Measurements from ENCODE around the gene DENND2C. TPM values are rescaled to one million over a fixed set of nuclear protein-coding genes. Genes with fewer than 3 reads are reported as not detected.
"Not testable (repeated sequence)": the region's sequence is repeated elsewhere in the genome, so short reads cannot be mapped to it uniquely, and the experiment has no call there.

DENND2C gene
- total RNA-seq, 1 donor from 2014 or later, result 7.7 TPM

DNA sequence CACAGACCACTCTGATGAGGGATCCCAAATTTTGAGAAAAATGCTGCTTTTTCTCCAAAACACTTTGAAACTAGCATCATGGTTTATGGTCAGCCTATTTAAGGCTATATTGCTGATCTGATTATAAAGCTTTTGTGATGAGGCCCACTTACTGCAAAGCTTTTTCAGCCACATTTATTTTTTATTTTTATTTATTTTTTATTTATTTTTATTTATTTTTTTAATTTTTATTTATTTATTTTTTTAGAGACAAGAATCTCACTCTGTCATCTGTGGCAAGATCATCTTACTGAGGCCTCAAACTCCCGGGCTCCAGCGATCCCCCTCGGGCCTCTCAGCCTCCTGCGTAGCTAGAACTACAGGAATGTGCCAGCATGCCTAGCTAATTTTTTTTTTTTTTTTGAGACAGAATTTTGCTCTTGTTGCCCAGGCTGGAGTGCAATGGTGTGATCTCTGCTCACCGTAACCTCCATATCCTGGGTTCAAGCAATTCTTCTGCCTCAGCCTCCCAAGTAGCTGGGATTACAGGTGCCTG lies 83.3 kb downstream of the DENND2C start:
- Mint-ChIP-seq H3K4me3 (ENCODE audit: unreplicated experiment) (no peak overlapping the region), H3K9me3 (ENCODE audit: unreplicated experiment) (no peaks in the 10 kb centered on the region)

DNA sequence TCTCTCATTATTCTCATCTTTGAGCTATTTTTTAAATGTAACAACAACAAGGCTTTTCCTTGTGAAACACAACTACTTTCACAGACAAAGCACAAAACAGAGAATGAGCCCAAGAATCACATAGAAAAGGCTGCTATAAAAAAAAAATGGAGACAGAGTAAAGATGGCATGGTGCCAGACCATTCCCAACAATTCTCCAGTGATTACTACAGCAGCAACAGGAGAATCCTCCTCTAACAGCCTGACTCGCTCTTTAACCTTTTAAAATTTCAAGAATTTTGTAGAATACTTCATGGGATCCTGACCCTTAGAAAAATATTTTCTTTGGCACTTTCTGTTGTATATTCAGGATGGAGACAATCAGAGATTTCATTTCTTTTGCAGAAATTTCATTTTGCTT lies 84.6 kb downstream of the DENND2C start:
- Mint-ChIP-seq H3K27ac (ENCODE audit: unreplicated experiment) (no peak overlapping the region), H3K4me1 (ENCODE audit: unreplicated experiment) (peaks cover 22% of the 10 kb centered on the region), H3K27me3 (ENCODE audit: unreplicated experiment) (peaks cover 4% of the 10 kb centered on the region), H3K4me3 (ENCODE audit: unreplicated experiment) (no peak overlapping the region), H3K36me3 (ENCODE audit: low read depth, unreplicated experiment) (peaks cover 5% of the 10 kb centered on the region), H3K9me3 (ENCODE audit: unreplicated experiment) (no peaks in the 10 kb centered on the region)
- no peak for DNase-seq (ENCODE audit: low spot score)
- no peak for TF ChIP-seq CTCF (IDR thresholded peaks at IDR 0.05; ENCODE audit: unreplicated experiment)

More for the DNA sequence above, 83.3 kb downstream of the DENND2C start:
- TF ChIP-seq CTCF (IDR thresholded peaks at IDR 0.05; ENCODE audit: unreplicated experiment), result no peak
- H3K4me1 Mint-ChIP-seq (ENCODE audit: unreplicated experiment), result peaks cover 17% of the 10 kb centered on the region
- peaks cover 3% of the 10 kb centered on the region for H3K27me3 Mint-ChIP-seq (ENCODE audit: unreplicated experiment)
- H3K36me3 Mint-ChIP-seq (ENCODE audit: low read depth, unreplicated experiment), result peaks cover 5% of the 10 kb centered on the region
- no peak for DNase-seq (ENCODE audit: low spot score)
- H3K27ac Mint-ChIP-seq (ENCODE audit: unreplicated experiment), result no peak overlapping the region

DNA sequence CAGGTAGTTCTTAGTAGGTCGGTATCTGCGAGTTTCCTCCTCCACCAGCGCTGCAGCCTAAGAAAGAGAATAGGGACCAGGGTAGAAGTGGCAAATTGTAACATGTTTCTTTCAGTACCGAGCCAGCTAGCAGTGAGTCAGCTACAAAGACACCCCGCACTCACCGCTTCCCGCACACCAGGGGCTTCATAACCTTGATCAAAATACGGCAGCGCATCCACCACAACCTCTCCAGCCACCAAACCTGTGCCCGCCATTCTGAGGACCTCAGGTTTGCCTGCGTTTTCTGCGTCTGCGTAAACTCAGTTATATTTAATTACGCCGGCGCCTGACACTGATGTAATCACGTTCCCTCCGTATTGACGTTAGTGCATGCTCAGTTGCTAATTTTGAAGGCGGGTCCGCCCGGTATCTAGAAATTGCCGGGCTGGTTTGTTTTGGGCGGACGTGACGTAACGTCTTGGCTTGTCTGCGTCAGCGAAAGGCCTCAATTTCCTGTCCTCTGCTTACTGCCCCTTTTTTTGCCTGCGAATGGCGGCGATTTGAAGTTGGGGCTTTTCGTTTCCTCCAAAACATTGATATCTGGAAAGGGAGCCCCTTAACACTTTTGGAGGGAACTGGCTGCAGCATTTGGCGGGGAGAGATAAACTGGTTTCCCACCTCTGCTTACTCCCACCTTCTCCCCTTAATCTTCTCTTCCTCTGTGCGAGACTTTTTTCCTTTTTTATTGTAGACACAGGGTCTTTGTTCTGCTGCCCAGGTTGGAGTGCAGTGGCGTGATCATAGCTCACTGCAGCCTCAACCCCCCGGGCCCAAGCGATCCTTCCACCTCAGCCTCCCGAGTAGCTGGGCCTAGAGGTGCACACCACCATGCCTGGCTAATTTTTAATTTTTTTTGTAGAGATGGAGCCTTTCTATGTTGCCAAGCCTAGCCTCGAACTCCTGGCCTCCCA lies 88.2 kb downstream of the DENND2C start, which contains the start of gene BCAS2:
Gene BCAS2, minus strand, starts transcription at position 281 of the 953 bp plus-strand sequence. Its CDS starts 24 bp downstream, at position 257.
- DNase-seq (ENCODE audit: low spot score), result peak; percentile 86
- H3K4me3 Mint-ChIP-seq (ENCODE audit: unreplicated experiment), result peak within 1 kb of the TSS; percentile 98
- H3K36me3 Mint-ChIP-seq (ENCODE audit: low read depth, unreplicated experiment), result peaks cover 10% of the 10 kb centered on the region
- H3K27me3 Mint-ChIP-seq (ENCODE audit: unreplicated experiment), result peaks cover 4% of the 10 kb centered on the region
- TF ChIP-seq CTCF (IDR thresholded peaks at IDR 0.05; ENCODE audit: unreplicated experiment), result no peak
- H3K4me1 Mint-ChIP-seq (ENCODE audit: unreplicated experiment), result peaks cover 17% of the 10 kb centered on the region
- H3K9me3 Mint-ChIP-seq (ENCODE audit: unreplicated experiment), result no peaks in the 10 kb centered on the region
- H3K27ac Mint-ChIP-seq (ENCODE audit: unreplicated experiment), result peak within 1 kb of the TSS; percentile 98

DNA sequence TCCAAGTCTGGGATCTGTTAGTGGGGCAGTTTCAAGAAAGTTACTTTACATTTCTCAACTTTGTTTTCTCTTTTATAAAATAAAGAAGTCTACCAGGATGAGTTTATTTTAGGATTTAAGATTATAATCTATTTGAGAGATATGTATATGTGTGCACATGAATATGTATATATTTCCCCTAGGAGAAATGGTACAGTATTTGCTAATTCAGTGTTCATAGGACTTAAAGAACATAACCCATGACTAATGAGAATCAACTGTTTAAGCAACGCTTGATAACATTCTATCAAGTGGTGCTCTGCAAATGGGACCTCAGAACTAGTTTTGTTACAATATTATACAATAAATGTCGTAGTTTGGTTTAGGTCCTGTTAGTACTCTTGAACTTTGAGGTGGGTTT lies 95.5 kb downstream of the DENND2C start:
- Mint-ChIP-seq H3K4me1 (ENCODE audit: unreplicated experiment) (no peaks in the 10 kb centered on the region), H3K27ac (ENCODE audit: unreplicated experiment) (no peak overlapping the region), H3K27me3 (ENCODE audit: unreplicated experiment) (no peaks in the 10 kb centered on the region), H3K4me3 (ENCODE audit: unreplicated experiment) (no peak overlapping the region), H3K36me3 (ENCODE audit: low read depth, unreplicated experiment) (peaks cover 15% of the 10 kb centered on the region), H3K9me3 (ENCODE audit: unreplicated experiment) (no peaks in the 10 kb centered on the region)
- DNase-seq (ENCODE audit: low spot score), result no peak
- TF ChIP-seq CTCF (IDR thresholded peaks at IDR 0.05; ENCODE audit: unreplicated experiment), result no peak

GRCh38 chr1:114564141-114564540 lies 105.7 kb downstream of the DENND2C start:
- Mint-ChIP-seq H3K4me1 (ENCODE audit: unreplicated experiment) (no peaks in the 10 kb centered on the region), H3K36me3 (ENCODE audit: low read depth, unreplicated experiment) (peaks cover 26% of the 10 kb centered on the region), H3K27me3 (ENCODE audit: unreplicated experiment) (peaks cover 2% of the 10 kb centered on the region), H3K4me3 (ENCODE audit: unreplicated experiment) (no peak overlapping the region), H3K9me3 (ENCODE audit: unreplicated experiment) (no peaks in the 10 kb centered on the region), H3K27ac (ENCODE audit: unreplicated experiment) (no peak overlapping the region)
- no peak for TF ChIP-seq CTCF (IDR thresholded peaks at IDR 0.05; ENCODE audit: unreplicated experiment)
- DNase-seq (ENCODE audit: low spot score), result no peak

DNA sequence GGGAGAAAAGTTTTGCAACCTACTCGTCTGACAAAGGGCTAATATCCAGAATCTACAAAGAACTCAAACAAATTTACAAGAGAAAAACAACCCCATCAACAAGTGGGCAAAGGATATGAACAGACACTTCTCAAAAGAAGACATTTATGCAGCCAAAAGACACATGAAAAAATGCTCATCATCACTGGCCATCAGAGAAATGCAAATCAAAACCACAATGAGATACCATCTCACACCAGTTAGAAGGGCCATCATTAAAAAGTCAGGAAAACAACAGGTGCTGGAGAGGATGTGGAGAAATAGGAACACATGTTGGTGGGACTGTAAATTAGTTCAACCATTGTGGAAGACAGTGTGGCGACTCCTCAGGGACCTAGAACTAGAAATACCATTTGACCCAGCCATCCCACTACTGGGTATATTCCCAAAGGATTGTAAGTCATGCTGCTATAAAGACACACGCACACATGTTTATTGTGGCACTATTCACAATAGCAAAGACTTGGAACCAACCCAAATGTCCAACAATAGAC lies 106.8 kb downstream of the DENND2C start:
- not testable (repeated sequence) for H3K27ac Mint-ChIP-seq (ENCODE audit: unreplicated experiment); H3K27me3 Mint-ChIP-seq (ENCODE audit: unreplicated experiment); DNase-seq (ENCODE audit: low spot score); H3K4me3 Mint-ChIP-seq (ENCODE audit: unreplicated experiment); H3K9me3 Mint-ChIP-seq (ENCODE audit: unreplicated experiment); H3K4me1 Mint-ChIP-seq (ENCODE audit: unreplicated experiment)
- H3K36me3 Mint-ChIP-seq (ENCODE audit: low read depth, unreplicated experiment), result peaks cover 21% of the 10 kb centered on the region

Measured in endothelial cell (in vitro differentiated cells).